ENCODE results near the gene SERPINA10.
"Not testable (repeated sequence)": the region's sequence is repeated elsewhere in the genome, so short reads cannot be mapped to it uniquely, and the experiment has no call there.

The SERPINA10 gene

DNA sequence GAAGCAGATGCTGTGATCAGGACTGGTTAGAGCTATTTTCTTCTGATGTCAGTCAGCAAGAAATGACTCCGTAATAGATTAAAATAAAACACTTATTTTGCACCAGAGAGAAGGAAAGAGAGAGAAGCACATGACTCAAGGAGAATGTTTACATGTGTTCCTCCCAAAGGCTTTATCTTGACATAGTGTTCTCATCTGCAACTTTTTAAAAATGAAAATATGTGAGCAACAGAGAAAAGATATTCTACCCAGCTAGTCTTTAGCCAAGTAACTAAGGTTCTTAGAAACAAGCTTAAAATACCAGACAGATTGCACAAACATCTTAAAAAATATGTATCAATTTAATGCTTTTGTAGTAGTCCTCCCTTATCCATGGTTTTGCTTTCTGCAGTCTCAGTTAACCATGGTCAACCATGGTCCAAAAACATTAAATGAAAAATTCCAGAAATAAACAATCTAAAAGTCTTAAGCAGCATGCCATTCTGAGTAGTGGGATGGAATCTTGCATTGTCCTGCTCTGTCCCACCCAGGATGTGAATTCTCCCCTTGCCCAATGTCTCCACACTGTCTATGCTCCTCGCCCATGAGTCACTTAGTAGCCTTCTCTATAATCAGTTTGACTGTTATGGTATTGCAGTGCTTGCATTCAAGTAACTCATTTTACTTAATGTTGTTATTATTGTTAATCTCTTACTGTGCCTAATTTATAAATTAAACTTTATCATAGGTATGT lies 9.9 kb downstream of the SERPINA10 start:
- DNase-seq, result no peak

DNA sequence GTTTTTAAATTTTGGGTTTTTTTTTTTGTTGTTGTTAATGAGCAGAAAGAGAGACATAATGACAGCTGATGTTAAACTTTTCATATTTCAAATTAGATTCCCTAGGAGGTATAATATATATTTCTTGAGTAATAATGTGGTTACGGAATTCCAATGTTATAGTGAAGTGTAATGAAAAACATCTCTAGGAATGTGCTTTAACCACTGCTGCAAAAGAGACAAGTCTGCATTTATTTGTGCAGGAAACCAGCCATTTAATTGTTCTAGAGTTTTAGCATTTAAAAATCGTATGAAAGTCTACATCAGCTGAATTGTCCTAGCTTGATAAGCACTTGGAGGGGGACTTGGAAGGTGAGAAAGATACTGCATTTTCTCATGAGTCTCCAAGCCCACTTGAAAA lies 14.3 kb downstream of the SERPINA10 start:
- no peak for DNase-seq

GRCh38 chr14:94276898-94277561 lies 16.0 kb downstream of the SERPINA10 start:
- not testable (repeated sequence) for DNase-seq

DNA sequence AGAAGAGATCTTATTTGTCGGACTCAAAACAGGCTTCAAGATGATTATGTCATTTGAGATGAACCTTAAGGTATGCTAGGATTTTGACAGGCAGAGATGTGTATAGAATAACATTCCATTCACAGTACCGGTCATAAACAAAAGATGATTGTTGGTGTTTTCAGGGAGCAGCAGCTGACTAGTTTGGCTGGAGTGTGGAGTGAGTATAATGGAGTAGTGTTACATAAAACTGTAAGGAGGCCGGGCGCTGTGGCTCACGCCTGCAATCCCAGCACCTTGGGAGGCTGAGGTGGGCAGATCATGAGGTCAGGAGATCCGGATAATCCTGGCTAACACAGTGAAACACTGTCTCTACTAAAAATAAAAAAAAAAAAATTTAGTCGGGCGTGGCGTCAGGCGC lies 23.9 kb downstream of the SERPINA10 start:
- DNase-seq, result no peak

- DNase-seq, result not testable (repeated sequence)
These were observed 24.5 kb downstream of the SERPINA10 start for GRCh38 chr14:94268582-94268981.

DNA sequence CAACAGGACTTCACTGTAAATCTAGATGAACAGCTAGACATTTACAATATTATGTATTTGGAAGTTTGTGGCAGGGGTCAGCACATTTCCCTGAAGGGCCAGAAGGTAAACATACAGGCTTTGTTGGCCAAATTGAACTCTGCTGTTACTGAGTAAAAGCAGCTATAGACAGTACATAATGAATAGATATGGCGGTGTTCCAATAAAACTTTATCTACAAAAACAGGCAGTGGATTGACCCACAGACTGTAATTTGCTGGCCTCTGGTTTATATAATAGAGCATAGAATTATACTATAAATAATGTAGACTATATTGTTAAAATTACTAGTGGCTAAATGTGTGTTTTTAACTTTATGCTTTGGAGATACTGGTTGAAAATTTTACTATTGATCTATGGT lies 25.7 kb downstream of the SERPINA10 start:
- DNase-seq, result no peak

DNA sequence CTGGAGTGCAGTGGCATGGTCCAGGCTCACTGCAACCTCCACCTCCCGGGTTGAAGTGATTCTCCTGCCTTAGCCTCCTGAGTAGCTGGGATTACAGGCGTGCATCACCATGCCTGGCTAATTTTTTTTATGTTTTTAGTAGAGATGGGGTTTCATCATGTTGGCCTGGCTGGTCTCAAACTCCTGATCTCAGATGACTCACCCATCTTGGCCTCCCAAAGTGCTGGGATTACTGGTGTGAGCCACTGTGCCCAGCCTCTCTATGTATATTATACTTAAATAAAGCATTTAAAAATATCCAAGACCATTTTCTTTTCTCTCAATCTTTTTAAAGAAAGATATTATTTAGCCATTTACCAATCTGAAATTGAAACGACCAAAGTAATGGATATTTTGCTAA lies 28.9 kb downstream of the SERPINA10 start:
- DNase-seq, result not testable (repeated sequence)

DNA sequence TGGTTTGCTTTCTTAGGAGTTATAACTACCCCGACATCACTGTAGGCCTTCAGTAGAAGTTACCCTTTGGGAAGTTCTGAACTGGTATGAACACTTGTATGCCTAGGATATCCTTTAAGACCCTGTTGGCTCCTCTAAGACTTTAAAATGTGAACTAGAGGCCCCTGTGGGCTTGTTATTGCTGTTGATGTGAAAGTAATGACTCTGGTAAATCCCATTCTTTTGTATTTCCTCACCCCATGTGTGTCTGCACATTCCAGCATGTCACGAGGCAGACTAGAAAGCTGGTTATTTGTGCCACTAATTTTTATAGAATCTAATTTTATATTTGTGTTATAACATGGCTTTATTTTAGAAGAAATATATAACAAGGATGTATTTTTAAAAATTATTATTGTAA lies 48.9 kb downstream of the SERPINA10 start:
- DNase-seq, result no peak

GRCh38 chr14:94239406-94239805 lies 53.7 kb downstream of the SERPINA10 start:
- no peak for DNase-seq

GRCh38 chr14:94237983-94238382 lies 55.1 kb downstream of the SERPINA10 start:
- no peak for DNase-seq

DNA sequence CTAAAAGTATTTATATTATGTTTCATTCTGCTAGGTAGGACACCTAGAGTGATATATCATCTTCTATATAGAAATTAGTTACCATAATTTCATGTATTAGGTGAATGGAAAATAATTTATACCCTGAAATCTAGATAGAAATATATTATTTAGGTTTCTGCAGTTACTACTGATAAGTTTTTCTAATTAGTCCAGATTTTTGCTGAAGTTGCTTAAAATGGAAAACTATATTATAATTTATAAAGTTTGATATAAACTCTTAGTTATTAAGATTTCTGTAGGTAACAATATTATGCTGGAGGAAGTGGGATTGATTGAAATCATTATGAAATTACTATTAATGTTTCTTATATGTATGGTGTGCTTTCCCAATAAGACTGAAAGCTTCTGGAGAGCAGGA lies 56.0 kb downstream of the SERPINA10 start:
- DNase-seq, result no peak
